Right cardiac atrium (tissue), 5 donors: ENCODE measurements around the gene PANK1. TPM values are rescaled to one million over a fixed set of nuclear protein-coding genes. Genes with fewer than 3 reads are reported as not detected.
"Not testable (repeated sequence)": the region's sequence is repeated elsewhere in the genome, so short reads cannot be mapped to it uniquely, and the experiment has no call there.

ENCODE experiments used
- ATAC-seq, 2 donors: fragments of 200-7000 bp; cut with Tn5 transposase; one replicate each; pipeline versions ENCODE4 v1.8.0 to v1.9.1; 2020; ENCODE audit warnings: moderate library complexity in 2 of 2, mild to moderate bottlenecking in 1 of 2
- DNase-seq, 3 donors: peaks; one replicate each; pipeline ENCODE4 v3.0.0-alpha.2; 2020
- H3K27ac ChIP-seq: one replicate; pipeline ENCODE4 v1.5.1; 2013; ENCODE audit warnings: mild to moderate bottlenecking, low read length, control low read depth, moderate library complexity
- H3K27me3 ChIP-seq: one replicate; pipeline ENCODE4 v1.6.1; 2013; ENCODE audit not compliant: control insufficient read depth, insufficient read depth
- H3K4me1 ChIP-seq: one replicate; pipeline ENCODE4 v1.6.1; 2013; ENCODE audit warnings: low read length; ENCODE audit not compliant: control insufficient read depth, insufficient read depth
- H3K4me3 ChIP-seq: one replicate; pipeline ENCODE4 v1.5.1; 2013; ENCODE audit warnings: low read length, control low read depth
- H3K9me3 ChIP-seq: one replicate; pipeline ENCODE4 v1.6.1; 2013; ENCODE audit warnings: low read length; ENCODE audit not compliant: control insufficient read depth
- WGBS: extraction: QIAGEN DNeasy Blood & Tissue Kit; methylation state at CpG from one replicate; pipeline ENCODE4 v1.1.7; 2013; 5-methylcytosine and 5-hydroxymethylcytosine counted together
- intact Hi-C, 4 donors: fragments of 100-400 bp; cut with DNase I; formaldehyde crosslinking; loops; one replicate each; pipeline versions ENCODE4 v1.11.0 to v1.14.0; 2022 to 2023
- polyA plus RNA-seq: library from polyadenylated mRNA; stranded (reverse); fragments of 200-250 nt; gene quantifications from one replicate; pipeline ENCODE4 v1.2.3, GENCODE V29; 2013
- total RNA-seq, 4 donors: library from RNA; stranded (reverse); fragmentation: NEBNext Ultra II Directional; extraction: Animal tissue kit (Norgen Biotek cat#: 25700); gene quantifications; one replicate each; pipeline ENCODE4 v1.2.1, GENCODE V29; 2021
- donor health status: healthy with polysubstance abuse.
- donor health status: DM: no; HTN: yes; CAD: no.
- donor health status: DM: no; HTN: no; CAD: no.
- donor health status: DM: no; HTN: yes; CAD: no; lungs with severe emphysema.
- donor health status: DM: yes; HTN: yes; CAD: no.

The PANK1 gene
- total and polyA plus RNA-seq, 5 donors: 5.0 to 14.0 (median 12.7) TPM

- H3K27ac ChIP-seq: no peak overlapping the region
- H3K4me3 ChIP-seq: no peak overlapping the region
- 46% methylated on average over 5 of the region's 5 CpGs for WGBS
- H3K9me3 ChIP-seq: no peaks in the 10 kb centered on the region
- peak; percentile 46 to 64 (median 52) for DNase-seq
- intact Hi-C loops: loop anchor here in 1 of 4 donors (5.0 kb wide), 1 partner anchor 73 kb away; no protein-coding TSS in a partner anchor
- ATAC-seq: peak; percentile 78
- H3K4me1 ChIP-seq: no peaks in the 10 kb centered on the region
- no peaks in the 10 kb centered on the region for H3K27me3 ChIP-seq
Measured at GRCh38 chr10:89550509-89550908, 94.5 kb downstream of the PANK1 start.

GRCh38 chr10:89549510-89549909 lies 95.5 kb downstream of the PANK1 start:
- ATAC-seq (no peak), DNase-seq (no peak)
- Histone ChIP-seq H3K27me3 (no peaks in the 10 kb centered on the region), H3K9me3 (no peaks in the 10 kb centered on the region), H3K4me3 (no peak overlapping the region), H3K4me1 (no peaks in the 10 kb centered on the region), H3K27ac (no peak overlapping the region)
- 74% methylated on average over 1 of the region's 1 CpG for WGBS
- intact Hi-C loops: loop anchor here in 1 of 4 donors (10.0 kb wide), 1 partner anchor 75 kb away; no protein-coding TSS in a partner anchor

- no peaks in the 10 kb centered on the region for H3K4me1 ChIP-seq
- DNase-seq: no peak
- H3K27me3 ChIP-seq: no peaks in the 10 kb centered on the region
- no peak overlapping the region for H3K27ac ChIP-seq
- no peaks in the 10 kb centered on the region for H3K9me3 ChIP-seq
- H3K4me3 ChIP-seq: no peak overlapping the region
- 57% methylated on average over 6 of the region's 6 CpGs for WGBS
- peak in 1 of 2 donors; percentile 18 for ATAC-seq
- intact Hi-C loops: loop anchor here in 1 of 4 donors (10.0 kb wide), 1 partner anchor 74 kb away; no protein-coding TSS in a partner anchor
Measured at GRCh38 chr10:89548673-89549072, 96.4 kb downstream of the PANK1 start.

GRCh38 chr10:89547853-89548513 lies 97.1 kb downstream of the PANK1 start:
- intact Hi-C loops: loop anchor here in 1 of 4 donors (10.0 kb wide), 1 partner anchor 73 kb away; no protein-coding TSS in a partner anchor
- DNase-seq (no peak), ATAC-seq (no peak)
- WGBS: 87% methylated on average over 2 of the region's 2 CpGs
- Histone ChIP-seq H3K4me1 (no peaks in the 10 kb centered on the region), H3K27ac (no peak overlapping the region), H3K27me3 (no peaks in the 10 kb centered on the region), H3K9me3 (no peaks in the 10 kb centered on the region), H3K4me3 (no peak overlapping the region)

- not testable (repeated sequence) for DNase-seq, H3K27me3 ChIP-seq, H3K4me1 ChIP-seq, H3K27ac ChIP-seq, H3K4me3 ChIP-seq, ATAC-seq, H3K9me3 ChIP-seq
- 98% methylated on average over 1 of the region's 1 CpG for WGBS
- intact Hi-C loops: loop anchor here in 1 of 4 donors (10.0 kb wide), 1 partner anchor 72 kb away; no protein-coding TSS in a partner anchor
Measured at GRCh38 chr10:89546651-89547050, 98.4 kb downstream of the PANK1 start.

- 77% methylated on average over 3 of the region's 3 CpGs for WGBS
- no peak overlapping the region for H3K4me3 ChIP-seq
- no peaks in the 10 kb centered on the region for H3K4me1 ChIP-seq
- no peak for ATAC-seq
- H3K27ac ChIP-seq: no peak overlapping the region
- no peak for DNase-seq
- intact Hi-C loops: loop anchor here in 1 of 4 donors (10.0 kb wide), 1 partner anchor 69 kb away; no protein-coding TSS in a partner anchor
- H3K9me3 ChIP-seq: no peaks in the 10 kb centered on the region
- no peaks in the 10 kb centered on the region for H3K27me3 ChIP-seq
Measured at GRCh38 chr10:89543841-89544240, 101.2 kb downstream of the PANK1 start.

GRCh38 chr10:89540420-89540949 lies 104.6 kb downstream of the PANK1 start:
- no peak overlapping the region for H3K27ac ChIP-seq
- no peak overlapping the region for H3K4me3 ChIP-seq
- WGBS: 64% methylated on average over 4 of the region's 4 CpGs
- no peaks in the 10 kb centered on the region for H3K27me3 ChIP-seq
- H3K9me3 ChIP-seq: no peaks in the 10 kb centered on the region
- intact Hi-C loops: loop anchor here in 1 of 4 donors (10.0 kb wide), 1 partner anchor 66 kb away; no protein-coding TSS in a partner anchor
- DNase-seq (no peak), ATAC-seq (no peak)
- H3K4me1 ChIP-seq: no peaks in the 10 kb centered on the region

- no peak for DNase-seq
- no peak overlapping the region for H3K27ac ChIP-seq
- no peaks in the 10 kb centered on the region for H3K27me3 ChIP-seq
- no peak overlapping the region for H3K4me3 ChIP-seq
- 80% methylated on average over 1 of the region's 1 CpG for WGBS
- no peaks in the 10 kb centered on the region for H3K9me3 ChIP-seq
- ATAC-seq: no peak
- no peaks in the 10 kb centered on the region for H3K4me1 ChIP-seq
- intact Hi-C loops: loop anchor here in 3 of 4 donors (5.0 to 10.0 kb wide), 3 partner anchors 53 to 65 kb away; no protein-coding TSS in a partner anchor
Measured at GRCh38 chr10:89537364-89537763, 107.7 kb downstream of the PANK1 start.

GRCh38 chr10:89536013-89536354 lies 109.1 kb downstream of the PANK1 start:
- H3K4me1 ChIP-seq: no peaks in the 10 kb centered on the region
- ATAC-seq (peak in 1 of 2 donors; percentile 50), DNase-seq (no peak)
- peak overlapping the region; percentile 72 for H3K4me3 ChIP-seq
- H3K27ac ChIP-seq: no peak overlapping the region
- H3K9me3 ChIP-seq: no peaks in the 10 kb centered on the region
- intact Hi-C loops: loop anchor here in 3 of 4 donors (5.0 to 10.0 kb wide), 3 partner anchors 51 to 64 kb away; no protein-coding TSS in a partner anchor
- 13% methylated on average over 16 of the region's 16 CpGs for WGBS
- H3K27me3 ChIP-seq: no peaks in the 10 kb centered on the region

GRCh38 chr10:89535171-89536012 lies 109.7 kb downstream of the PANK1 start, which contains the start of gene SLC16A12:
SLC16A12 (minus strand) TSS chr10:89535594; CDS start chr10:89462578, 73,016 bp downstream.
- Histone ChIP-seq H3K4me1 (no peaks in the 10 kb centered on the region), H3K9me3 (no peaks in the 10 kb centered on the region), H3K4me3 (peak within 1 kb of the TSS; percentile 72), H3K27ac (no peak within 1 kb of the TSS), H3K27me3 (no peaks in the 10 kb centered on the region)
- peak; percentile 25 to 73 (median 69) for DNase-seq
- intact Hi-C loops: loop anchor here in 3 of 4 donors (5.0 to 10.0 kb wide), 3 partner anchors 51 to 63 kb away; no protein-coding TSS in a partner anchor
- peak; percentile 74 to 87 for ATAC-seq
- under 1% methylated on average over 86 of the region's 87 CpGs for WGBS
